ENCODE results near the gene TYMP.

The TYMP gene, protein sequence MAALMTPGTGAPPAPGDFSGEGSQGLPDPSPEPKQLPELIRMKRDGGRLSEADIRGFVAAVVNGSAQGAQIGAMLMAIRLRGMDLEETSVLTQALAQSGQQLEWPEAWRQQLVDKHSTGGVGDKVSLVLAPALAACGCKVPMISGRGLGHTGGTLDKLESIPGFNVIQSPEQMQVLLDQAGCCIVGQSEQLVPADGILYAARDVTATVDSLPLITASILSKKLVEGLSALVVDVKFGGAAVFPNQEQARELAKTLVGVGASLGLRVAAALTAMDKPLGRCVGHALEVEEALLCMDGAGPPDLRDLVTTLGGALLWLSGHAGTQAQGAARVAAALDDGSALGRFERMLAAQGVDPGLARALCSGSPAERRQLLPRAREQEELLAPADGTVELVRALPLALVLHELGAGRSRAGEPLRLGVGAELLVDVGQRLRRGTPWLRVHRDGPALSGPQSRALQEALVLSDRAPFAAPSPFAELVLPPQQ

DNA sequence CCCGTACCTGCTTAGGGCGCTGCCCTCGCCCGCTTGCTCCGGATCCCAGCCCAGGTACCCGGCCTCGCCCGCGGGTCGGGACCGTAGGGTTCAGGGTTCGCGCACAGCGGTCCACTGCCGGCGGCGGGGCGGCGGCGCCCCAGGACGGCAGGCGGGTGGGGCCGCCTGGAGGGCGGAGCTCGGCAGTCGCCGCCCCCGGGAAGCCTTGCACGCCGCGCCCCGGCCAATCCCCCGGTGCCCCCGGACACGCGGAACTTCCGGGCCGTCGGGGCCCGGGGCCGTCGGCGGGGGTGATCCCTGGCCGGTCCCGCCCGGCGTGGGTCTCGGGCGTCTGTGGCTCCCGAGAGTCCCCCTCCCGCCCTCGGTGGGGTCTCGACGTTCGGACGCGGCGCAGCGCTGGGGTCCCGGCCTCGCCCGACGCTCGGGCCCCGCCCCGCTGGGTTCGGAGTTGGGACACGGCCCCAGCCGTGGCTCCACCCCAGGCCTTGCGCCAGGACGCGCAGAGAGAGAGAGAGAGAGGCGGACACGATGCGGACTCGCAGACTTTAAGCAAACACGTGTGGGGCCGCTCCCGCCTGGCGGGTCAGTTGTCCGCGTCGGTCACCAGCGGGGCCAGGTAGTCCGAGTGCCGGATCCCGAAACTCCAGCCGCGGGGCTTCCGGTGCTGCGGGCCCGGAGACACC lies at the start of gene TYMP:
TYMP (minus strand) TSS at position 116 of the 683 bp plus-strand sequence. CDS start 303 bp downstream, outside the sequence.
- no peak for DNase-seq

DNA sequence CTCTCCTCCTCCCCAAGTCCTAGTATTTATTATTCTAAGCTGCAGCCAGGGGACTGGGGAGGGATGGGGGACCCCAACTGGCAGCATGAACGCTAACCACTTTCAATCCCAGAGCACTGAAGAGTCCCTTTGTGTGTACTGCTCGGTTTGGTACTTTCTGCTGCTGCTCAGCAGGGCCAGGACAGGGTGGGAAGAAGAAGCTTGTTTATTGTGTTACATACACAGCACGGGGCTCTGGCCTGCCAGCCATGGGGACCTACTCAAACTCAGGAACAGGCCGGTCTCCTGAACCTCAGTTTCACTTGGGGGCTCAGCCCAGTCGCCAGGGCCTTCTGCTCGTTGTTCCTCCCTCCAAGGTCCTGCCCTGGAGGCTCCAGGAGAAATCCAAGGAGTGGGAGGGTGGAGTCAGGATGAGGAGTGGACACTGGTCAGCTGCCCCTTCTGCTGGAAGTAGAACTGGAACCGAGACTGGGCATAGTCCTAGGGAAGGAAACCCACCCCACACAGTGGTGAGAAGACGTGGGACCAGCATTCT lies 49.0 kb upstream of the TYMP start:
- DNase-seq: no peak

DNA sequence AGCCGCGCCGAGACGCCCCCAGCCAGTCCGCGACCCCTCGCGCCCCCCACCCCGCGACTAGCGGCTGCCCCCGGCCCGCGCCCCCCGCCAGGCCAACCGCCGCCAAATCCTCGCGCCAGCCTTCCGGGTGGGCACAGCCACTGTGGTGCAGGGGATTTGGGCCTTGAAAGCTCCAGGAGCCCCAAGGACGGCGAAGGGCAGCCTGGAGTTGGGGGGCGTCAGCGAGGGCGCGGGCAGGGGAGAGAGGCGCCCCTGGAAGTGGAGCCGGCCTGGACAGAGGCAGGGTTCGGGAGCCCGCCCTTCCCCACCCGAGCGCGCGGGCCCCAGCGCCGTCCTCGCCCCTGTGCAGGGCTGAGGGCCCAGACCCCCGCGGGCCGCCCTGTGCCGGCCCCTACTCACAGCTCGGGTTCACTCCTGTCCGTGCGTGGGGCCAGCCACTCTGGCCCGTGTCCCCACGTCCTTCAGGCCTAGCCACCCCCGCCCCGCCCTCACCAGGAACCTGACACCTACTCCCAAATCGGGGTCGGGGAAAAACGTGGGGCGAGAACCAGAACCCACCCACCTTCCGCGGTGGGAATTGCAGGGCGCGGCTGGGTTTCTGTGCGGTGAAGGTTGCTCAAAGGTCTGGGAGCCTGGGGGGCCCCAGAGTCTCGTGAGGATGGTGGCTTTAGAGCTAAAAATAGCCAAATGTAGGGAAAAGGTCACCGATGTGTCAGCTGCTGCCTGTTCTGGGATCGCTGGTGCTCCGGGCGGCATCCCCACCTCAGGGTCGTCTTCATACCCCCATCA lies 48.4 kb upstream of the TYMP start, which contains the start of gene CPT1B:
CPT1B (minus strand) TSS at position 441 of the 789 bp plus-strand sequence. CDS start 512 bp downstream, outside the sequence.
- no peak for DNase-seq

DNA sequence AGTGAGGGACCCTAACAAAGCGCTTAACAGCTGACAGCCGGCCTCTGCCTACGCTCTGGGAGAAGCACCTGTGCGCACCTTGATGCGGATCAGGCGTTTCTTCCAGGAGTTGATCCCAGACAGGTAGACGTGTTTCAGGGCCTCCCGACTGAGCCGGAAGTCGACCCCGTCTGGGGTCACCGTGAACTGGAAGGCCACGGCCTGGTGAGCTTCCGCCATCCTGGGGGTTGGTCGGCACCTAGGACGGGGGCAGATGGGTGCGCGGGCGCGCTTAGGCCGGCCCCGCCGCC lies 47.8 kb upstream of the TYMP start:
- DNase-seq: no peak

DNA sequence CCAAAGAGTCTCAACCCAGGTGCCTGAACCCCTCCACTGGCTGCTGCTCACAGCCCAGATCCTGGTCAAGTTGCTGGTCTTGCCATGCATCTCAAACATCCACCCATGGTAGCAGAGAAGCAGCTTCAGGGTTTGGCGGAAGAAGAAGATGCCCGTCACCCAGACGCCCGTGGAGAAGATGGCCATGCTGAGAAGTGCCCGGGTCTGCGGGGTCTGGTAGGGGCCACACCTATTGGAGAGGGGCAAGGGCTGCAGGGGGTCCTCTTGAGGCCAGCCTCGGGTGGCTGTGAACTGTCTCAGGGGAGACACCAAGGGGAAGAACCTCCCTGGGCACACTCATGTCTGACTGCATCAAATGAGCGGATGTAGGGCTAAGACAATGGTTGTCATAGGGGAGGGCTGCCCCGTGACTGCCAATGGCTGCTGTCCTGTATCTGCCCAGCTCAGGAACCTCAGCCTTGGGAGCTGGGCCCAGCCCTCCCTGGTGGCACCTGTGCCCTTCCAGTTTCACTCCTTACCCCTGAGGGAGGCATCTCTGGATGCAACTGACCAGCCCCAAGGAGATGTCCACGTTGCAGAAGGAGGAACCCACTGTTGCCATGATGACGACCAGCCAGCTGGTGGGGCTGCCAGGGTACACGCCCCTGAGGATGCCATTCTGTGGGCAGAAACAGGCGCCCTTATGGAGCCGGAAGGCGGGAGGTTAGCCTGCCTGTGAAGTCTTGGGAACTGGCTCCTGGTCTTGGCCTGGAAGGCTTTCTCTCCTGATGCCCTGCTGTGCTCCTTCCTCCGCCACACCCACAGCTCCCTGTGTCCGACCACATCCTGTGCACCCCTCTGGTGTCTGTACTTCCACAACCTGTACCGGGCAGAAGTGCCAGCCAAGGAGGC lies 47.2 kb upstream of the TYMP start:
- no peak for DNase-seq

DNA sequence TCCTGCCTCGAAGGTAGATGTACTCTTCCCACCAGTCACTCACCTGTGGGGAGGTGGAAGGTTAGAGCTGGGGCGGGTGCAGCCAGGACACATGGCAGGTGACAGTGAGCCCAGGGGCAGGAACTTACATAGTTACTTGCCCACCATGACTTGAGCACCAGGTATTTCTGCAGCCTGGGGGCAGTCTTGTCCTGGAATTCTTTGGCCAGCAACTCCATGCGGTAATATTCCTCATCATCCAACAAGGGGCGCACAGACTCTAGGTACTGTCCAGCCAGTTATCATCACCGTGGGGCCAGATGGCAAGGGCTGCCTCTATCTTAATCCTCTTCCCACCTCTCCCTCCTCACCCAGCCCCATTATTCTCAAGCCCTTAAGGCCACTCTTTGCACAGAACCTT lies 46.3 kb upstream of the TYMP start:
- peak; percentile 46 for DNase-seq

DNA sequence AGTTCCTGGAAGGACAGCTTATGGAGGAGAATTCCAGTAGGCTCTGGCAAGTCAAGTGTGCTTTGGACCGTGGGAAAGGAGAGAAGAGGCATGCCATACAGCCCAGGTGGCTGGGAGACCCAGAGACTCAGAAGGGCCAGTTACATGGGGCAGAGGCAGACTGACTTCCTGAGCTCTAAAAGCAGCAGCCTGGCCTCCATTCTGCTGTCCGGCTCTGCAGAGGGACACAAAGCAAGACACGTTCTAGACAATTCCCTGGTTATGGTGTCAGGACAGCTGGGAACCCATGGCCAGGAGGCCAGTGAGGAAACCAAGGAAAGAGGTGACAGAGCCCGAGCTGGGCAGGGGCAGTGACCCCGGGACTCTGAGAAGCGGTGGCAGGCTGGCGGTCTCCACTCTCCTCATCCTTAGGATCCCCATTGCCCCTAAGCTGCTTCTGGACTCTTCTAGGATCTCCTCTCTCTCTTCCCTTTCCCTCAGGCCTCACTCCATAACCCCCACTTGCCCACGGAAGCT lies 45.7 kb upstream of the TYMP start:
- no peak for DNase-seq

DNA sequence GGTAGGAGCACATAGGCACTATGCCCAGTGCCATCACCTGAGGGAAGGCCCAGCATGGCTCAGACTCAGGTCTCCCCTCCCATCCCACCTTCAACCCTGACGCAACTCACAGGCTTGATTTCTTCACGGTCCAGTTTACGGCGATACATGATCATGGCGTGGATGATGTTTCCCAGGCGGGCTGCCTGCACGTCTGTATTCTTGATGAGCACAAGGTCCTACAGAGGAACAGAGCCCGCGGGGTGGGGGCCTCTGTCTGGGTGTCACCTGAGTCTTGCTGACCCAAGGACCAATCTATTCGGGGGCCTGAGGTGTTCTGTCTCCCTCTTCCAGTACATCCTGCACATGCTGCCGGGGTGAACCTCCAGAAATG lies 44.6 kb upstream of the TYMP start:
- DNase-seq: no peak

DNA sequence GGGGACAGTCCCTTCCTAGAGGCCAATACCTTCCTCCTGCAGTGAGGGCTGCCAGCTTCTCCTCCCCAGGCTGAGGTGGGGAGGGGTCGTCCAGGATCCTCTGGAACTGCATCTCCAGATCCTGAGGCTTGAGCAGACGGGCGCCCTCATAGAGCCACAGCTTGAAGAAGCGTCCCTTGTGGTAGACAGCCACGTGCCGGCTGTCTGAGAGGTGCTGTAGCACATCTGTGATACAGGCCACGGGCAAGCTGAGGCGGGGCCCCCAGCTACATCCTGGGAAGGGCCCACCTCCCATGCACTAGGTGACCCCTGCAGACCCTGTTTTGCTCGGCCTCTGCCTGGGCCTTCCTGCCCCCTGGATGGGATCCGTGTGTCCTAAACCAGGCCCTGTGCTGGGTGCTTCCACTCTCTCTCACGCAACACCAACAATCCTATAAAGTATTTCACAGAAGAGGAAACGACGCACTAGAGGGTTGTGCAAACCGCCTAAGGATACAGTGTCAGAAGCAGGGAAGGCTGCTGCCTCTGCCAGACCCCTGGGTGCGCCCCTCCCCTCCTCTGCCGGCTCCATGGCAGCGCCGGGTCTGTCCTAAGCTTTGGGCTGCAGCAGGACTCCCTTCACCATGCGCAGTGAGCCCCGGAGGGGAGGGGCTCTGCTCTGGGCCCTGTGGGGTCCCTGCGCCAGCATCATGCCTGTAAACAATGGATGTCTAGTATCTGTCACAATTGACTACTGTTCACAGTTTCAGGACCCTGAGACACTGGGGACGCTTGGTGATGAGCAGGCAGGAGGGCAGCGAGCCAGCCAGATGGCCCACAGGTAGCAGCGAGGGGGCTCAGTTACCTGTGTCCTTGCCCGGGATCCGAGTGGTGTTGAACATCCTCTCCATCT lies 43.9 kb upstream of the TYMP start:
- no peak for DNase-seq

DNA sequence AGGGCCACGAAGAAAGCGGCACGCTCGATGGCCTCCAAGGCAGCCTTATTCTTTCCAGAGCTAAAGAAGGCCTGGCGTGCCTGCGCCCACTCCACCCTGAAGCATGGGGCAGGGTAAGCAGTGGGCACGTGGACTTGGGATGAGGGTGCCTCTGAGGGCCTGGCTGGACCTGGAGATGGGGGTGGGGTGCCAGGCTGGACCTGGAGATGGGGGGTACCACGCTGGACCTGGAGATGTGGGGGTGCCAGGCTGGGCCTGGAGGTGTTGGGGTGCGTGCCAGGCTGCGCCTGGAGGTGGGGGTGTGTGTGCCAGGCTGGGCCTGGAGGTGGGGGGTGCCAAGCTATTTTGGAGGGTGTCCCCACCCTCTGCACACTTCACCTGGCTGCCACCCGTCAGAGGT lies 43.2 kb upstream of the TYMP start:
- no peak for DNase-seq

DNA sequence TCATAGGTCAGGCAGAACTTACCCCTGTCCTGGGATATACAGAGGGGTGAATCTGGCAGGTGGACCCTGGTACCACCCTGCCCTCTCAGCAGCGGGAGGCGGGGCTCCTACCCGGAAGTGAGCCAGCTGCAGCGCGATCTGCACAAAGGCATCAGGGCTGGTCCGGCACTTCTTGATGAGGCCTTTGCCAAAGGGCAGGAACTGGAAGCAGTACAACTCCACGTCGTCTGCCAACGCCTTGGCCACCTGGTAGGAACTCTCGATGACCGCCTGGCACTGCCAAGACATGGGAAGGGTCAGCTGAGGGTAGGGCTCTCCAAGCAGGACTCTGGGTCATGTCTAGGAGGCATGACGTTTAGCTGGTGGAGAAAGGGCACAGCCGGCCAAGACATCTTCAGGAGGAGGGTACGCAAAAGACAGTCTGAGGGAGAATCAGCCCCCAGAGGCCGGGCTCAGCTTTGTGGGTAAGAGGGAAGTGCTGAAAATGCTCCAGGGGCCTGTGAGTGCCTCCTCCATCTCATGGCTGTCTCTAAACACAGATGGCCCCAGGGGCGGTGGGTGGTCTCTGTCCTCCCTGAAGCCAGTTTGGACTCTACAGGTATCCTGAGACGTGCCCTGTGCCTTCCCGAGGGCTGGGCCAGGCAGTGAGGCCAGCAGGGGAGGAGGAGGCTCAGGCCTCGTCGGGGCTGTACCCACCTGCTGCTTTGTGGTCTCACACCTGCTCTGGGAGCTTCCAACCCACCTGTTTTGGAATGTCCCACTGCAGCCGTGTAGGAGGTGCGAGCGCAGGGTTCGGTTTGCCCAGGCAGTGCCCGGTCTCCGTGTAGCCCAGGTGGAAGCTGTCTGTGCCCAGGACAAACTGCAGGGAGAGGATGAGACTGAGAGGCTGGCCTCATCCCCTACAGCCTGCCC lies 41.7 kb upstream of the TYMP start:
- DNase-seq: no peak

DNA sequence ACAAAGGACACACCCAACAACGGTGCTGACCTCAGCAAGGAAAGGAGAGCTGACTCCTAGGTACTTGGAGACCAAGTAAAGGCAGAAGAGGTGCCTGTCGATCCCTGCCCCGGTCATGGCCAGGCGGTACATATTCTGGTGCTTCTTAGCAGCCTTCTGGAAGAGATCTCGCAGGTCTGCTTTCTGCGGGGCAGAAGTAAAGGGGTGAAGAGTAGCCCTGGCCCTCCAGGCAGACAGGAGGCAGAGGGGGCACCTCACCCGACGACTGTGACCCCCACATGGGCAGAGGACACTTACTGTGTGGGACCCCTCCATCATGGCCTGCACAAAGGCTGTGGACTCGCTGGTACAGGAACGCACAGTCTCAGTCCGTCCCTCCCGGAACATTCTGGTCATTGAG lies 41.0 kb upstream of the TYMP start:
- no peak for DNase-seq

DNA sequence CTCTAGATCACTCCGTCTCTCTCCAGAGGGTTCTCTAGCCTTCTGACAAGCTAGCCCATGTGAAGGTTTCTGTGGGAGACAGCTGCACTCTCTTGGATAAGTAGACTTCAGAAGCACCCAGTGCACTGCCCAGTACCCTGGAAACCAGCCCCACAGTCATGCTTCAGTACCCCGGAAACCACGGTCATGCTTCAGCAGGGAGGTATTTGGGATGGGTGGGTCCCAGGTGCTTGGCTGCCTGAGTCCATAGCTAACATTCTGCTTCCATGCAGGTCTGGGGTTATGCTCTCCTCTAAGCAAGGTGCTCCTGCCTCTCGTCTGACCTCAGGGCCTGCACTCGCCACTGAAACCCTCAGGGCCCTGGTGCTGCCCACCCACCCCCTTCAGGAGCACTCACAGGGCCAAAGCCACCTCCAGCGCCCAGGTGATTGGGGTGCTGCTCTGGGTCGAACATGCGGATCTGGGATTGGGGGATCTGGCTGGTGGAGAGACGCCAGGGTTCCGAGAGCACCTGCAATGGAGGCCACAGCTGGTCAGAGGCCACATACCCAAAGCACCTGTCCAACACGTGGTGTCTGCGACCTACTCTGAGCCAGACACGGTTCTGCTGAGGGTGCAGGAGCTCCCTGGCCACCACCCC lies 40.2 kb upstream of the TYMP start:
- no peak for DNase-seq

DNA sequence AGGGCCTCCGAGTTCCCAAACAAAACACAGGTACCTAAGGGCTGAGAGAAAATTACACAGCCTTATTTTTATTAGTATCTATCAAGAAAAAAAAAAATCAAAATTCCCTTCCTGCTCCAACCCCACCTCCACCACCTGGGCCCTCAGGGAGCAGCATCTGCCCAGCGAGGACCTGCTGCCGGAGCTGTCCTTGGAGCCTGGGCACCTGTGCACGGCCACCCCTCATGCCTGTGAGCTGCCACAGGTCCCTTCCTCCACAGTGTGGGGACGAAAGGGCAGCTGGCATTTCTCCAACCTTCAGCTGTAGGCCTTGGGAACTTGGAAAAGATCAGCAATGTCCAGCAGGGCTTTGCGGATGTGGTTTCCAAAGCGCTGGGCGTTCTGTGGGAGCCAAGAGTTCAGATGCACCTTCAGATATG lies 39.2 kb upstream of the TYMP start:
- DNase-seq: no peak

DNA sequence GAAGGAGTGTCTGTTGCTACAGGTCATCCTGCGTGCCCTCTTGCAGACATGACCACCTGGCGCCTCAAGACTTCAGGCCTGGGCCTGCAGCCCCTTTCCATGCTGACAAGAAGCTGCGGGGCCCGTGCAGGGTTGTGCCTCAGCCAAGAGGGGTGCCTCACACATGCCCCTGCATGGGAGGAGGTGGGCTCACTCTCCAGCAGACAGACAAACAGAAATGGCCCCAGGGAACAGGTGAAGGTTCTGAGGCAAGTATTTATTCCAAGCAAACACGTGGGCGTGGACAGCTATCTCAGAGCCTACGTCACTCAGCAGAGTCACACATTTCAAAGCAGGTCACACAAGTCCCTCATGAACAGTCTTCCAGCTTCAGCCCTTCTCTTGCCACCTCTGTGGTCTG lies 38.8 kb upstream of the TYMP start:
- no peak for DNase-seq

DNA sequence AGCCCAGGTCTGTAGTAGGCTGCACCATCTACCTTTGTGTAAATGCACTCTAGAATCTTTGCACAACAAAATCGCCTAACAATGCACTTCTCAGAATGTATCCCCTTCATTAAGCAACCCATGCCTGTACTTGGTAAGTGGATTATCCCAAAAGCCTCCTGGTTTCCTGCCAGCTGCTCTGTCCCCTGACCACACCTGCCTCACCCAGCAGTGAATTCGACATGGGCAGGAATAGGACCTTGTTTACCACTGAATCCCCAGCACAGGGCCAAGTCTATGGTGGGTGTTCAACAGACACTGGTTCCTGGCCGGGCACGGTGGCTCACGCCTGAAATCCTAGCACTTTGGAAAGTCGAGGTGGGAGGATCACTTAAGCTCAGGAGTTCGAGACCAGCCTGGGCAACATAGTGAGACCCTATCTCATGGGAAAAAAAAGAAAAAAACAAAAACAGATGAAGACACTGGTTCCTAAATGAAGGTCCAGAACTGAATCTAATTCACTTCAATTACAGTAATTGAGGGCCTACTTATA lies 38.0 kb upstream of the TYMP start:
- DNase-seq: no peak

DNA sequence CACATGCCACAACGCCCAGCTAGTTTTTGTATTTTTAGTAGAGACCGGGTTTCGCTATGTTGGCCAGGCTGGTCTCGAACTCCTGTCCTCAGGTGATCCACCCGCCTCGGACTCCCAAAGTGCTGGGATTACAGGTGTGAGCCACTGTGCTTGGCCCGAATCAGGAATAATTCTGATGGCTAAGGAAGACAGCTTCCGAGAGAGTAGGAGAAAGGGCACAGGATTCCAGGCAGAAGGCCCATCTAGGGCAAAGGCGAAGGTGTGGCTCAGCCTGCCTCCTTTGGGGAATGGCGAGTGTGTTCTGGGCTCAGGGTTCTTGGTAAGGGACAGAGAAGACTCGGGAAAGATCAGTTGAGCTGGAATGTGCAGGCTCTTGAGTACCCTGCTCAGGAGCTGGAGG lies 34.5 kb upstream of the TYMP start:
- no peak for DNase-seq

DNA sequence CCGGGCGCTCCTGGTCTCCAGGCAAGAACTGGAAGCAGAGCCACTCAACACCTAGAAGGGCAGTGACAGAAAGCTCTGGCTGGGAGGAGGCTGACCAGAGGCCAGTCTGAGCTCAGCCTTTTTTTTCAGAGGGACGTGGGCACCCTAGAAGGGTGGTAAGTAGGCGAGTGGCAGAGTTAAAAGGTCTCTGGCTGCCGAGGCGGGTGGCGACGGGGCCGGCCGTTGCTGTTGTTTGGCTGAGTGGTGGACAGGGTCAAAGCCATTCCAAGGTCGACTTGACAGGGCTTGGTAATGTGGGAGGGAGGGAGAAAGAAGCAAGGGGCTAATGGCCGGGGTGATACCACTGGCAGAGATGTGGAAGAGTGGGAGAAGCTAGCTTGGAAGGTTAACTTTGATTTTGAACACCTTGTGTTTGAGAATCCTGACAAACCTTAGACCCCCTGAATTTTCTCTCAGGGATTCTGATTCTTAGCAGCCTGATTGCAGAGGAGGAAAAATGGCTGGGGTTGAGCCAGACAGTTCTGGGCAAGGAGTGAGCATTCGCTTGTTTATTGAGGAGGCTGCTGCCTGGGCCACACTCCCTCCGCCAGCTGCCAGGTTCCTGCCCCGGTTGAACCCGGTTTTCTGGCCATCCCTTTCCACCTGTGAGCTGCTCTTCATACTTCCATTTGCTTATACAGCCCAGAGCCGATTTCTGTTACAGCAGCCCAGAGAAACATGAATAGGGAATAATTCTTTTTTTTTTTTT lies 33.8 kb upstream of the TYMP start:
- DNase-seq: no peak

Measured in DMS 273 treated with DMSO at 0.1 percent for 48 hours (cell line).